Liver (tissue), 3 donors: Measurements from ENCODE around the gene TP73.
"Not testable (repeated sequence)": the region's sequence is repeated elsewhere in the genome, so short reads cannot be mapped to it uniquely, and the experiment has no call there.

Experiments used
- ATF3 ChIP-seq: IDR thresholded peaks from 2 replicates; pipeline ENCODE4 v1.6.1; 2016; ENCODE audit warnings: antibody characterized with exemption
- CTCF ChIP-seq: fragments of 150-350 bp; IDR thresholded peaks from 2 replicates; pipeline ENCODE4 v1.5.1; 2017; ENCODE audit warnings: improper control_type of control experiment, low read depth, low read length; ENCODE audit not compliant: missing input control
- EGR1 ChIP-seq, 2 donors: IDR thresholded peaks; 2 replicates each; pipeline ENCODE4 v1.6.1; 2016 to 2018; ENCODE audit warnings: antibody characterized with exemption in 2 of 2, low read depth in 2 of 2
- FOXA2 ChIP-seq: IDR thresholded peaks from 2 replicates; pipeline ENCODE4 v1.6.1; 2016; ENCODE audit warnings: antibody characterized with exemption
- JUND ChIP-seq, 2 donors: IDR thresholded peaks; 2 replicates each; pipeline ENCODE4 v1.6.1; 2016; ENCODE audit warnings: antibody characterized with exemption in 2 of 2
- NR2F2 ChIP-seq: IDR thresholded peaks from 2 replicates; pipeline ENCODE4 v1.6.1; 2016; ENCODE audit warnings: antibody characterized with exemption
- RXRA ChIP-seq, 2 donors: IDR thresholded peaks; 2 replicates each; pipeline ENCODE4 v1.6.1; 2017 to 2018; ENCODE audit warnings: antibody characterized with exemption in 2 of 2, mild to moderate bottlenecking in 1 of 2
- SP1 ChIP-seq: IDR thresholded peaks from 2 replicates; pipeline ENCODE4 v1.6.1; 2018; ENCODE audit warnings: antibody characterized with exemption, mild to moderate bottlenecking
- YY1 ChIP-seq: IDR thresholded peaks from 2 replicates; pipeline ENCODE4 v1.6.1; 2016; ENCODE audit warnings: antibody characterized with exemption, mild to moderate bottlenecking
- TF ChIP-seq, protein P1 (sequence below): IDR thresholded peaks from 2 replicates; pipeline ENCODE4 v1.6.1; 2016; ENCODE audit warnings: antibody characterized with exemption
- donor health status: healthy.
- donor health status: healthy.

DNA sequence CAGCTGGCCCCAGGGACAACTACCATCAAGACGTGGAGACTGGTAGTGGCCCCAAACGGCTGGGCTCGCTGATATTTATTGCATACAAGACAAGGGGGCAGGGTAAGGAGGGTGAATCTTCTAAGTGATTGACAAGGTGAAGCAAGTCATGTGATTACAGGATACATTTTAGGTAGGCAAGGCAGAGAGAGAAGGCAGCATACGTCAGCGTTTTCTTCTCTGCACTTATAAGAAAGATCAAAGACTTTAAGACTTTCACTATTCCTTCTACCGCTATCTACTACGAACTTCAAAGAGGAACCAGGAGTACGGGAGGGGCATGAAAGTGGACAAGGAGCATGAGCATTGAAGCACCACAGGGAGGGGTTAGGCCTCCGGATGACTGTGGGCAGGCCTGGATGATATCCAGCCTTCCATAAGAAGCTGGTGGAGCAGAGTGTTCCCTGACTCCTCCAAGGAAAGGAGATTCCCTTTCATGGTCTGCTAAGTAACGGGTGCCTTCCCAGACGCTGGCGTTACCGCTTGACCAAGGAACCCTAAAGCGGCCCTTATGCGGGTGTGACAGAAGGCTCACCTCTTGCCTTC, 96.1 kb downstream of the TP73 start:
- not testable (repeated sequence) for TF ChIP-seq CTCF; ATF3; JUND (IDR thresholded peaks at IDR 0.05); SP1; YY1; EGR1 (IDR thresholded peaks at IDR 0.05; ENCODE audit: low read depth in 2 of 2); RXRA (IDR thresholded peaks at IDR 0.05); NR2F2; FOXA2
- TF ChIP-seq, protein P1, sequence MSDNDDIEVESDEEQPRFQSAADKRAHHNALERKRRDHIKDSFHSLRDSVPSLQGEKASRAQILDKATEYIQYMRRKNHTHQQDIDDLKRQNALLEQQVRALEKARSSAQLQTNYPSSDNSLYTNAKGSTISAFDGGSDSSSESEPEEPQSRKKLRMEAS: not testable (repeated sequence)
